Endodermal cell (in vitro differentiated cells): ENCODE results near the gene MBOAT1. TPM values are rescaled to one million over a fixed set of nuclear protein-coding genes. Genes with fewer than 3 reads are reported as not detected.

Source experiments
- DNase-seq: peaks from one replicate; pipeline ENCODE4 v3.0.0-alpha.2; 2017
- H3K27ac ChIP-seq: 2 replicates; pipeline ENCODE4 v1.5.1; 2013; ENCODE audit warnings: mild to moderate bottlenecking, low read depth, low read length, moderate library complexity
- H3K27me3 ChIP-seq: 2 replicates; pipeline ENCODE4 v1.6.1; 2013; ENCODE audit warnings: mild to moderate bottlenecking, low read length, moderate library complexity; ENCODE audit not compliant: insufficient read depth, control insufficient read depth, poor library complexity, severe bottlenecking
- H3K36me3 ChIP-seq: 2 replicates; pipeline ENCODE4 v1.7.0; 2013; ENCODE audit warnings: mild to moderate bottlenecking, low read length, moderate library complexity; ENCODE audit not compliant: control insufficient read depth, insufficient read depth
- H3K4me1 ChIP-seq: one replicate; pipeline ENCODE4 v1.7.0; 2013; ENCODE audit warnings: low read length; ENCODE audit not compliant: control insufficient read depth, insufficient read depth
- H3K4me3 ChIP-seq: 2 replicates; pipeline ENCODE4 v1.5.1; 2013; ENCODE audit warnings: mild to moderate bottlenecking, low read length, moderate library complexity
- H3K9ac ChIP-seq: 2 replicates; pipeline ENCODE4 v1.6.1; 2013; ENCODE audit warnings: mild to moderate bottlenecking, low read length, moderate library complexity; ENCODE audit not compliant: poor library complexity, severe bottlenecking; ENCODE audit errors: extremely low read depth
- H3K9me3 ChIP-seq: 2 replicates; pipeline ENCODE4 v1.6.1; 2013; ENCODE audit warnings: mild to moderate bottlenecking, low read length, moderate library complexity; ENCODE audit not compliant: control insufficient read depth
- H3K27ac Mint-ChIP-seq: 2 replicates; pipeline ENCODE4 v1.8.0; 2020; ENCODE audit warnings: mixed read lengths
- H3K27me3 Mint-ChIP-seq: 2 replicates; pipeline ENCODE4 v1.8.0; 2021; ENCODE audit warnings: mild to moderate bottlenecking, mixed read lengths; ENCODE audit not compliant: insufficient read depth
- H3K36me3 Mint-ChIP-seq: 2 replicates; pipeline ENCODE4 v1.8.0; 2020; ENCODE audit warnings: low read depth, mixed read lengths
- H3K4me1 Mint-ChIP-seq: 2 replicates; pipeline ENCODE4 v1.8.0; 2020; ENCODE audit warnings: mixed read lengths
- H3K4me3 Mint-ChIP-seq: 2 replicates; pipeline ENCODE4 v1.8.0; 2020; ENCODE audit warnings: mild to moderate bottlenecking, moderate library complexity, mixed read lengths
- H3K9me3 Mint-ChIP-seq: 2 replicates; pipeline ENCODE4 v1.8.0; 2020; ENCODE audit warnings: mild to moderate bottlenecking, mixed read lengths
- CTCF ChIP-seq: fragments of 200-600 bp; sonication (generic); conservative IDR thresholded peaks from 2 replicates; pipeline ENCODE4 v1.5.0; 2021; ENCODE audit warnings: antibody characterized with exemption, mild to moderate bottlenecking
- WGBS, 2 experiments: methylation state at CpG; one replicate each; pipeline versions ENCODE4 v1.1.5 to v1.1.7; 2013; ENCODE audit warnings: missing lambda C conversion rate in 2 of 2, mixed read lengths in 1 of 2; ENCODE audit not compliant: insufficient coverage in 1 of 2, insufficient read length in 1 of 2; 5-methylcytosine and 5-hydroxymethylcytosine counted together
- total RNA-seq, 2 donors: library from RNA; stranded (reverse); fragmentation: NEBNext Ultra II Directional in 1 of 2; extraction: Animal tissue kit (Norgen Biotek cat#: 25700) in 1 of 2; gene quantifications; 2 replicates in 1 of 2; 3 replicates in 1 of 2; pipeline ENCODE4 v1.2.1, GENCODE V29; 2021

Gene MBOAT1
- total RNA-seq, 2 donors from 2014 or later, result 7.7 to 9.4 TPM

GRCh38 chr6:20137837-20138236, 74.4 kb downstream of the MBOAT1 start:
- no peak for TF ChIP-seq CTCF
- H3K4me3 Mint-ChIP-seq, result no peak overlapping the region
- Histone ChIP-seq H3K9me3 (no peaks in the 10 kb centered on the region), H3K4me1 (no peaks in the 10 kb centered on the region), H3K9ac (no peak overlapping the region), H3K4me3 (no peak overlapping the region), H3K27me3 (no peaks in the 10 kb centered on the region), H3K27ac (no peak overlapping the region), H3K36me3 (no peaks in the 10 kb centered on the region)
- WGBS, 2 experiments, result 92 to 97% methylated on average over 3 to 4 of the region's 4 CpGs
- DNase-seq, result no peak
- peaks cover 8% of the 10 kb centered on the region for H3K36me3 Mint-ChIP-seq
- H3K27me3 Mint-ChIP-seq, result no peaks in the 10 kb centered on the region
- H3K27ac Mint-ChIP-seq, result peak overlapping the region; percentile 12
- H3K9me3 Mint-ChIP-seq, result no peaks in the 10 kb centered on the region
- H3K4me1 Mint-ChIP-seq, result peaks cover 4% of the 10 kb centered on the region

- Mint-ChIP-seq H3K27ac (no peak overlapping the region), H3K4me1 (peaks cover 4% of the 10 kb centered on the region), H3K36me3 (peaks cover 8% of the 10 kb centered on the region), H3K4me3 (no peak overlapping the region), H3K27me3 (no peaks in the 10 kb centered on the region), H3K9me3 (no peaks in the 10 kb centered on the region)
- no peak for DNase-seq
- H3K27ac ChIP-seq, result no peak overlapping the region
- H3K36me3 ChIP-seq, result no peaks in the 10 kb centered on the region
- no peaks in the 10 kb centered on the region for H3K27me3 ChIP-seq
- H3K4me3 ChIP-seq, result no peak overlapping the region
- peaks cover 3% of the 10 kb centered on the region for H3K9me3 ChIP-seq
- 89 to 90% methylated on average over 3 of the region's 3 CpGs for WGBS, 2 experiments
- no peak for TF ChIP-seq CTCF
- H3K4me1 ChIP-seq, result no peaks in the 10 kb centered on the region
- H3K9ac ChIP-seq, result no peak overlapping the region
These were observed 75.0 kb downstream of the MBOAT1 start for GRCh38 chr6:20137240-20137639.

GRCh38 chr6:20135677-20136268, 76.5 kb downstream of the MBOAT1 start:
- H3K36me3 Mint-ChIP-seq, result peaks cover 11% of the 10 kb centered on the region
- Histone ChIP-seq H3K27me3 (no peaks in the 10 kb centered on the region), H3K4me1 (no peaks in the 10 kb centered on the region), H3K36me3 (no peaks in the 10 kb centered on the region), H3K4me3 (no peak overlapping the region), H3K9me3 (peaks cover 4% of the 10 kb centered on the region), H3K27ac (no peak overlapping the region), H3K9ac (no peak overlapping the region)
- 93 to 100% methylated on average over 1 to 6 of the region's 6 CpGs for WGBS, 2 experiments
- H3K27me3 Mint-ChIP-seq, result no peaks in the 10 kb centered on the region
- no peak for DNase-seq
- TF ChIP-seq CTCF, result no peak
- H3K4me1 Mint-ChIP-seq, result peaks cover 4% of the 10 kb centered on the region
- no peak overlapping the region for H3K27ac Mint-ChIP-seq
- no peaks in the 10 kb centered on the region for H3K9me3 Mint-ChIP-seq
- no peak overlapping the region for H3K4me3 Mint-ChIP-seq
